Fibroblast of skin of back (primary cell): ENCODE data around the gene PIK3R1.

Experiments
- DNase-seq: peaks from one replicate; pipeline ENCODE4 v3.0.0-alpha.2; 2013

PIK3R1 gene

DNA sequence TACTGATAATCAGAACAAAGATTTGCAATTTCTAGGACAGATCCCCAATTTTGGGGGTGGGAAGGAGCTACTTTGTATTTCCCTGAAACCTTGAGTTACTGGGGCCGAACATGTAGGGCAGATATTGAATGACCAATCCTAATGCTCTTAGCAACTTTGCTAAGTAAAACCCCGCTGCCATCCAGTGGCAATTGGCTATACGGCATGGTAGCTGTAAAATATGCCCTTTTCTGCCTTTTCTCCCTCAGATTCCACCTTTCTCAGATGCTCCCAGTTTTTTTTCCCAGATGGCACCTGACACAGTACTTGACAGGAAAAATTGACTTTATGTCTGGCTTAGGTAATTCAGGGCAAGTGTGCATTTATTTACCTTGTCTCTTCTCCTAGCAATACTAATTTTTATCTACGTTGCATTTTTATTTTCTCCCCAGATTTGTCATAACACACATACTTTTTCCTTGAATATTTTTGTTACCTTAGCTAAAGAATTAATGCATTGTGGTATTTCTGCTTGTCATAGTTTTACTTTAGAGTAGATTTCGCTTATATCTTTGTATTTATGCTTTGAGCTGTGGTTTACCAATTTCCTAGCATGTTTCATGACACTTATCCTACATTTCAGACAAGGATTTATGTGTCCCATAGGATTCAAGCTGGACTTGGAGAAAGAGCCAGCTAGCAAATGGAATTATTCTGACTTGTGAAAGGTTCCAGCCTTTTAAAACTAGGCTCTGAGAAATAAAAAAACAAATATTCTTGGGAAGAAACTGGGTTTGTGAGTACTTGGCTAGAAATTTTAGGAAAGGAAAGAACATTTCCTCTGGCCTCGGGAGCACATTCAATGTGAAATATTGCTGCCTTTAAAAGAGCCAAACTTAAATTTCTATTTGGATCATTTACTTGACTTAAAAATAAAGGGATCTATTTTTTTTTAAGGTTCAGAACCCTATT, 37.4 kb downstream of the PIK3R1 start:
- DNase-seq = peak; percentile 65

DNA sequence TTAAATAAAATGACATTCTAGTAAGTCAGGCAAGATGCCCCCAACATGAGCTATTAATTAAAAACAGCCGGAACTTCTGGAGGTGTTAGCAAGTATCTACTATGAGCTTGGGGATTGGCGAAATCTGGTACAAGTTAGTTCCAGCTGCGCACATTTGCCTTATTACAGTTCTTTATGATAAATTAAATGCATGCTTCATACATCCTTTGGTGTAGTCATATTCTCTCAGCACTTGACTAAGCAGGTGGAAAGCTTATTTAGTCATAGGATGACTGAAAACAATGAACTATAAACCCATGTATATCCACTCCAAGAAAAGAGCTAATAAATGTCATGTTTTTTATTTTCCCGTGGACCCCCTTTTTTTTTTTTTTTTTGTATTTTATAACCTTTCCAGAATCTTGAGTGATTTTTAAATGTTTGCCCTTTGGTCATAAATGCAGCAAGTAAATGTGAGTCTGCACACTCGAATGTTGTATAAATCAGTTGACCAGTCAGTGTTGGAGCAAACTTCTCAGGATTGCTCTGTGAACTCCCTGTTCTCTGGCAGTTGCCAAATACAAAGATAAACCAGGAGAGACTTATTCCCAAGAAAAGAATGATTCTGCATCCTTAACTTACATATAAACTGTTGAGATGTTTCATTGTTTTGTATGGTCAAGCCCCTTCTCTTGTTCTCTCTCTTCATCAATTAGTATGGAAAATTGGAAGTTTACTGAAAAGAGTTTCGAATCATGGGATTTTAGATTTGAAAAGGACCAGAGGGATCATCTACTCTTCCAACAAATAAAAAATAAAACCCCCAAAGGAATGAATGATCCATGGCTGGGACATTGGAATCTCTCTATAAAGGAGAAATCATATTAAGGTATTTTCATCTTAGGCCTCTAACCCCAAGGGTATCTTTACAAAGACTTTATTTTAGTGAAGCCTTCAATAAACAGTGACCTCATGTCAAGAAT, 38.3 kb downstream of the PIK3R1 start:
- no peak for DNase-seq

- no peak for DNase-seq
Measured at GRCh38 chr5:68254810-68255209, 39.3 kb downstream of the PIK3R1 start.

DNA sequence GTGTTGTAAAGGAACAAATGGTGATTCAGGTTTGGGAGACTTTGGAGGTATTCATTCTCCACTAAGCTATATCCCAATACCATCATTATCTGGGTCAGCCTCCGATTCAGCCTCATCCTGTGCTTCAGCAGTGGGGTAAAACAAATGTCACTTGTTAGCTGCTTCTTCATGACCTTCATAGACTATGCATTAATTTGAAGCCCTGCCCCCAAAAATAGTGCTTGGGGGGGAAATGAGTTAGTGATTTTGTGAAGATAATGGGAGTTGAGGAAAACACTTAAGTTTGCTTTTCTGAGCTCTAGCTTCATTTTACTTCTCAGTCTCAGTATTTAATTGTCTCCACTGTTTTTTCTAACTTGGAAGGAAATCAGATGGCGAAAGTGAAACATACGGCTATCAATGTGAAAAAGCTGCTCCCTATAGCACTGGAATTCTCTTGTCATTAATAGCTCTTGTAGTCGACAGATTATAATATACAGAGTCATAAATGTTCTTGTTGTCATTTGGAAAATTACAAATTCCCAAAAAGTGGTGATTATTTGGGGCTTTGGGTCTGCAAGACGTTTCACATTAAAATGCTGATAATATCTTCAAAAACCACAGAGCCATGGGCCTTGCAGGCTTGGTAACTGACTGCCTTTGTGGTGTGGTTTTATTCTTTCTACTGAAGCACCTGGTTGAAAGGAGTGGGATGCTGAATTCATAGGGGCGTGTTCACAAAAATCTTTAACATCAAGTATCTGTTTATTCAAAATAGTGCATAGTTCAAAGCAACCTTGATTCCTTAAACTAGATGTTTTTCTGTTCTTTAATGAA, 40.0 kb downstream of the PIK3R1 start:
- no peak for DNase-seq

DNA sequence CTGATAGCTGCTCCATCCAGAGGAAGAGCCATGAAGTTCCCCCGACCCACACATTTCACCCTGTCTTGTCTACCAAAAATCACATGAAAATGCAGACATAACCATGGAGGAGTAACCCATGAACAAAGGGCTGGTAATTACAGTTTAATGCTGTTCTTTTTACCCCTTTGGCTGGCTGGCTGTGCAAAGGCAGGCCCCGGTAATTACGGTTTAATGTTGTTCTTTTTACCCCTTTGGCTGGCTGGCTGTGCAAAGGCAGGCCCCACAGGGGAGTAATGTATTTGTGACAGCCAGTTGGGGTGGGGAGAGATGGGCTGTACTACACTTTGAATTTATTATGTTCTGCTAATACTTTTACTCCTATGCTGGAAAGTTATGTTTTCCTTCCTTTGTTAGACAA, 41.7 kb downstream of the PIK3R1 start:
- no peak for DNase-seq

GRCh38 chr5:68258531-68258930, 43.0 kb downstream of the PIK3R1 start:
- DNase-seq = no peak

DNA sequence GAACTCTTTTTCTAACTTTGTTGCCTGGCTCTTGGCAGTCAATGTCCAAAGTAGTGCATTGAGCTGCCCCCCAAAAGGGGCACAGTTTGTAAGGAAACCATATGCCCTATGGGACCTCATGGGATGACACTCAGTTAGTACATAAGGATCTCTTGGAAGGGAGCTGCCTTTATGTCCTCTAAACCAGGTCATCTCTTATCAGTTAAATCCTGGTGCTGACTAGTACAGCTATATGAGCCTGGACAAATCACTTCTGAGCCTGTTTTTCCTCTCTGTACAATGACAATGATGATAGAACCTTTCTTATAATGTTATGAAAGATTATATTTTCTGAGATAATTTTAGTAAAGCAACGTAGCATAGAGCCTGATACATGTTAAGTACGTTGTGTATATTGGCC, 44.1 kb downstream of the PIK3R1 start:
- no peak for DNase-seq

DNA sequence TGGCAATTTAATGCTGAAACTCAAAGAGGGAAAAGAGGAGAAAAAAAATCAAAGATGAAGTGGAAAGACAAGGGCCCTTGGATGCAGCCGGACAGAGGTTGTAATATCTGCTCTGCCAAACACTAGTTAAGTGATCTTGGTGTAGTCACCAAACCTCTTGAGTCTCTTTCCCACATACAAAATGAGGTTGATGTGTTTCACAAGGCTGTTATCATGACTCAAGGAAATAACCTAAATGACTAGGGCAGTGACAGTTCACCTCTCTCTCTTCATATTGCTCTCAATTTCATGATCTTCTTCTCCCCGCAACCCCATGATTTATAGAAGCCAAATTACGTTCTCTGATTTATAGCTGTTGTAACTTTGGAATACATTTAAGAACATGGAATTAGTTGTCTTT, 44.9 kb downstream of the PIK3R1 start:
- DNase-seq = no peak

- DNase-seq = no peak
Measured at GRCh38 chr5:68261169-68261568, 45.6 kb downstream of the PIK3R1 start.

DNA sequence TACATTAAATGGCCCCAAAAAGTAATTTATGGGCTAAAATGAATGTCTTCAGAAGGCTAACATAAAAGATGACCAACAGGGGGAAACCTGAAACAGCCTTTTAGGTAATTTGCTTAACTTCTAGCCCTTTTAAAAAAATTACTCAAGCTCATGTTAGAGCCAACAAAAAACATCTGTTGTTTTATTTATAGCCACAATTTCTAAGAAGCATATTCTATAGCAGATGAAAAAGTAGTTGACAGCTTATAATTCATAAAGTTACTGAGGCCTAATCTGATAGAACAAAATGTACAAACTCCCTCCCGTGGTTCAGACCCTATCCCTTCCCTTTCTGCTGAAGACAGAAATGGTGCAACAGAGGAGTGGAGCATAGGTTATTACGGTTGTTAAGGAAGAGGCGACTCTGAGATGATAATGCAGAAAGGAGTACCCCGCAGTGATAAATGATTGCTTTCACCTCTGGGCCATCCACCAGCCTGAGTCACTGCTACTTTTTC, 46.1 kb downstream of the PIK3R1 start:
- no peak for DNase-seq

GRCh38 chr5:68264024-68264956, 48.7 kb downstream of the PIK3R1 start:
- peak; percentile 78 for DNase-seq

DNA sequence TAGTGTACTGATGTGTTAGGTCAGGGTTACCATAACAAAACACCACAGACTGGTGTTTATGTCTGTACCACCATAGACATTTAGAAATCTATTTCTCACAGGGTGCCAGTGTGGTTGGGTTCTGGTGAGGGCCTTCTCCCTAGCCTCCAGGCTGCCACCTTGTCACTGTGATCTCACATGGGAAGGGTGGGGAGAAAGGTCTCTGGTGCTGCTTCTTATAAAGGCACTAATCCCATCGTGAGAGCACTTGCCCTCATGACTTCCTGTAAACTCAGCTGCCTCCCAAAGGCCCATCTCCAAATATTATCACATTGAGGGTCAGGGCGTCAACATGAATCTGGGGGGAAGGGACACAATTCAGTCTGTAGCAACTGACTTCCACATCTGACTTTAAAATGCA, 49.8 kb downstream of the PIK3R1 start:
- no peak for DNase-seq

DNA sequence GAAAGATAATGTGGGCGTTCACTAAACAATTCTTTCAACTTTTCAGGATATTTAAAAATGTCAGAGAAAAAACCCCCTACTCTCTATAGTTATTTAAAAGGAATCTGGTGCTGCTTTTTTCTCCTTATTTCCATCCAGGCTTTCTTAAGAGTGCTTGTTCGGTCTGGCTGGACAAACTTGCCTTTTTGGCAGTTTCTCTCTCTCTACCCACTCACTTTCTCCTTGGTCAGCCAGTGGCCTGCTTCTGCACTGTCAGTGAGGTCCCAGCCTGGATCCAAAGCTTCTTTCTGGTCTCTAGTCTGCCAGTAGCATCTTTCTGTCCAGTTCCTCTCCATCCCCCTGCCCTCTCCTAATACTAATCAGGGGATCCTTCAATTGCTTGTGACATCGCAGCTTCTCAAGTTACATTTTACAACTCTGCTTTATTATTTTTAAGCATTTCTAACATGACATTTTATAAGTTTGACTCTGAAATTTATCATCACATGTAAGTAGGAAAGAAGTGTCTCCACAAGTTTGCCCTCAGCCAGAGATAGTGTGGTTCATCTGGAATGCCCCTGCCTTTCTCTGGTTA, 50.4 kb downstream of the PIK3R1 start:
- no peak for DNase-seq

DNA sequence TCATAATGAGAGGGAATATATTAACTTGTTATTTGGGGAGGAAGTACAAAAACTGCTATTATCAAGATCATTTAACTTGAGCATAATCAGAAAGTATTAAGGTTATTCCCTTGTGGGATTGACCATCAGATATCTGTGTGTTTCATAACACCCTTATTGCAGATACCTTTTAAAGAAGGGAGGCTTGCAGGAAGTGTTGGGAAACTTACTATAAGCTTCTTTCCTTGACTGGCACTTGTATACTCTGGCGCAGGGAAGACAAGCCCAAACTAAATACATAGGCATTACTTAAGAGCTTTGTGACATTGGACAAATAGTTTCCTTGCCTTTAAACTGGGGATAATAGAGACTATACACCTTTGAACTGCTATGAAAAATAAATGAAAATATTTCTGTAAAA, 50.9 kb downstream of the PIK3R1 start:
- no peak for DNase-seq

DNA sequence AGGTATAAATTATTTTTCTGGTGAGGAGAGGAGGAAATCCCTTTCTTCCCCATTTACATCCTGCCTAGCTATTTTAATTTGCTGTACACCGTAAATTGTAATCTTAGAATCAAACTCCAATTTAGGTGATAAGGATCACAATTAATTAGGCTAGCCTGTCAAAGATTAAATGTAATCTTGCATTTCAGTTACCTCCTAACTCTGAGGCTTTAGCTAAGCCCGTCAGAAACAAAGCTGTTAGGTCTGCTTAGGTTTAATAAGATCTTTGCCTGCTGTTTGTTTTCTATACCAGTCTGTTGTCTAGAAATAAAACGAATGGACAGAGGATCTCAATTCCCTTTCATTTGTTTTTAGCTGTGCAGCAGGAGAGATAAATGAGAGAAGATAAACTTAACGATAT, 51.5 kb downstream of the PIK3R1 start:
- DNase-seq = no peak

DNA sequence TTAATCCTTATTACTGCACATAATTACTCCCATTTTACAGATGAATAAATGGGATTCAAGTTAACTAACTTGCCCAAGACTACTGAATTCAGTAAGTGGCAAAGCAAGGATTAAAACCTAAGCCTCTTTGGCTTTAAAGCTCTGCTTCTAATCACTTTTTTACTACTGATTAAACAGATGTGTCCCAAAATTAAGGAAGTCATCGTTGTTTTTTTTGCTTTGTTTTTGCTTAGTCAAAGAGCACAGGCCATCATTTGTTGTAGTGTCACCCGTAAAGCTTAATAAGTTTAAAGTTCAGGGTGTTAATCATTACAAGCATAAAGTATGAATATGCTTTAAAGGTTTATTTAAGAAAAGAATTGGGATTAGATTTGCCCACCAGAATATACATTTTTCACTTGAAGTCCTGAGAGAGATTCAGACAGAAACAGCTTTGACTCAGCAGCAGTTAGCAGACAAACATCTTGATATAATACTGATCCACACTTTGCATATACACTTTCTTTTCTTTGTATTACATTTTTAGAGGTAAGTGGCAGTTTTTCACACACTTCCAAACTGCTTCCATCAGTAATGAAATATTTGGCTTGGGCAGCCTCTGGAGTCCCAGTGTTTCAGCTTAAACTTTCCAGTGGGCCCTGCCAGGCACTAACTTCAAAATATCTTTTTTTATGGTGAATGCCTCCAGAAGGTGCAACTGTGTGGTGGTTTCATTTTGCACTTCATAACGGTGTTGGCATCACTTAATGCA, 52.7 kb downstream of the PIK3R1 start:
- no peak for DNase-seq

GRCh38 chr5:68268852-68269130, 53.2 kb downstream of the PIK3R1 start:
- DNase-seq = no peak

GRCh38 chr5:68269820-68270219, 54.3 kb downstream of the PIK3R1 start:
- DNase-seq = no peak

DNA sequence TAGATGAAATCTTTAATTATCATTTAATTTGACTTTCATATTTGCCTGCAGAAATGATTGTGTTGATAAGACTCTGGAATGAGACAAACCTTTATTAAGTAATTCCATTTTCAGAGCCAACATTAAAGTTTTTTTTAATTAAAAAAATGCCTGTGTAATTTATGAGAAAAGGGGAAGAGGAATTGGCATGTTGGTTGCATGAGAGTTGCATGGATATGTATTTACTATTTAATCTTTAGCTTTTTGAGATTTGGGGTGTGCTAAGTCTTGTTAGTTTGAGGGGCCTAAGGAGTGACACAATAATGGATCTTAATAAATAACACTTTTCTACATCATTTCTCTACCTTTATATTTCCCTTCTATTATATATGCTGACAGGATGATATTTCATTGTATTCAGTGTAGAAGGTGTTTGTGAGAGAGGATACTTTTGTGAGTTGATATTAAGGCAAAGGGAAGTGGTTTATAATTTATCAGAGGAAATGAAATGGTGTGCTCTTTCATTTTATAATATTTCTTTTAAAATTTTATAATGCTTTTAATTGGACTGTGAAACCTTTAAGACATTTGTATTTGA, 54.9 kb downstream of the PIK3R1 start:
- no peak for DNase-seq

- DNase-seq = no peak
Measured at GRCh38 chr5:68271124-68271523, 55.6 kb downstream of the PIK3R1 start.
